Measurements from ENCODE around the gene SNCB. TPM values are rescaled to one million over a fixed set of nuclear protein-coding genes. Genes with fewer than 3 reads are reported as not detected.

The SNCB gene
- polyA plus RNA-seq, 3 donors from 2014 or later: 0.26 TPM; not detected in 2

DNA sequence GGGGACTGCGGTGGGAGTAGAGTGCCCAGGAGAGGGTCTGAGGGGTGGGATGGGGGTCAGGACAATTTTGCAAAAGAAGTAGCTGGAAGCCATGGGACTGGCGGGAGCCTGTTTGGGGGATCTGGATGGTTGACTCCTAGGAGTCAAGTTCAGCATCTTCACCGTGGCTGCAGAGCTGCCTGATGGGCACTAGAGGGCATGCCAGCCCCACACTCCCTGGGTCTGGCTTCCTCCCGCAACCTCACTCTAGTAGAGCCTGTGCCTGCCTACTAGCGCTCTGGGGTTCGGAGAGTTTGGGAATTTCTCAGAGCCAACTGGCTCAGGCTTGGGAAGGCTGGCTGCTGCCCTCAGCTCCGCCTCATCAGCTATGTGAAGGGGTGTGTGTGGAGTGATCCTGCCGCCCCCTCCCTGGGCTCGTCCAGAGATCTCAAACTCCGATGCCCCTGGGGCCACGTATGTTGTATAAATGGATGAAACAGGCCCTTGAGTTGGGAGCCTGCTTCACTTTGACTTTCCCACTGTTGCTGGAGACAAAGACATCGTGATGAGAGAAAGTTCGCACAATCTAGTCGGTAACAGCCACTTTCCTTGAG lies 27.8 kb upstream of the SNCB start:
- Mint-ChIP-seq H3K36me3 (peaks cover 3 to 23% (median 18%) of the 10 kb centered on the region in 3 donors), H3K27ac (peak overlapping the region in 3 of 6 donors; percentile 38 to 53 (median 39)), H3K9me3 (no peaks in the 10 kb centered on the region)

DNA sequence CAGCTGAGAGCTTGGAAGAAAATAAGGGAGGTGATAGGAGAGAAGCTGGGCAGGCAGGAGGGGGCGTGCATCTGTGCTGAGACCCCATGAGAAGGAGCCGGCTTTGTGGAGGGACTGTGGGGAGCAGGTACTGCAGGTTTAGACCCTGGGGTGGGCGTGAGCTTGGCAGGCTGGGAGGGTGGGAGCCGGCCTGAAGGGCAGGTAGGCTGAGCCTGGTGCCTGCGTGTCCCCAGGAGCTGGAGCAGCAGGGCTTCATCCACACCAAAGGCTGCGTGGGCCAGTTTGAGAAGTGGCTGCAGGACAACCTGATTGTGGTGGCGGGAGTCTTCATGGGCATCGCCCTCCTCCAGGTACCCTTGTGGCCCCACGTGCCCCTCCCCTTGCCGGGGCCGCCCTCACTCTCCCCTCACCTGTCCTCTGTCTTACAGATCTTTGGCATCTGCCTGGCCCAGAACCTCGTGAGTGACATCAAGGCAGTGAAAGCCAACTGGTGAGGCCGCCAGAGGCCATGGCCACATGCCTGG lies 26.2 kb upstream of the SNCB start:
- no peak for DNase-seq
- no peaks in the 10 kb centered on the region for H3K9me3 Mint-ChIP-seq
- no peak overlapping the region for H3K27ac Mint-ChIP-seq
- peaks cover 48 to 56% of the 10 kb centered on the region in 2 donors for H3K4me1 Mint-ChIP-seq
- H3K4me3 Mint-ChIP-seq: no peak overlapping the region
- peaks cover 3 to 5% (median 4%) of the 10 kb centered on the region in 3 donors for H3K27me3 Mint-ChIP-seq (ENCODE audit: low read depth in 3 of 3)
- H3K36me3 Mint-ChIP-seq: peaks cover 3 to 23% (median 18%) of the 10 kb centered on the region in 3 donors

More for the DNA sequence above, 27.8 kb upstream of the SNCB start:
- H3K4me3 Mint-ChIP-seq: peak overlapping the region; percentile 75 to 85 (median 76)
- peak; percentile 58 to 67 (median 66) for DNase-seq
- peaks cover 3 to 7% (median 6%) of the 10 kb centered on the region in 3 donors for H3K27me3 Mint-ChIP-seq (ENCODE audit: low read depth in 3 of 3)
- peaks cover 32 to 41% of the 10 kb centered on the region in 2 donors for H3K4me1 Mint-ChIP-seq

DNA sequence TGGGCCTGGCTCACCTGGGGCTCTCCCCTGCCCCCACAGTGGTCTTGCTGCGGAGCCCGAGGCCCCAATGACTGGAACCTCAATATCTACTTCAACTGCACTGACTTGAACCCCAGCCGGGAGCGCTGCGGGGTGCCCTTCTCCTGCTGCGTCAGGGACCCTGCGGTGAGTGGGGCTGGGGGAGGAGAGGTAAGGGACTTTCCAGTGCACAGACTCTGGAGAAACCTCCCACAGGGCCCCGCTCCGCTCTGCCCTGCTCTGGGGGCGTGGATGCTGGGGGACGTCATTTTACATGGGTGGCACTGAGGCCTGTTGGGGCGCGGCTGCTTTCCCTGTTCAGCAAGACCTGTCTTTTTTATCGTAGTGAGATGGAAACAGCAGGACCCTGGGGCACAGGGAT lies 24.5 kb upstream of the SNCB start:
- H3K4me1 Mint-ChIP-seq: peaks cover 60 to 65% of the 10 kb centered on the region in 2 donors
- no peak overlapping the region for H3K4me3 Mint-ChIP-seq
- DNase-seq: no peak
- no peak overlapping the region for H3K27ac Mint-ChIP-seq
- H3K27me3 Mint-ChIP-seq (ENCODE audit: low read depth in 3 of 3): peaks cover 4 to 8% (median 5%) of the 10 kb centered on the region in 3 donors
- peaks cover 3 to 23% (median 18%) of the 10 kb centered on the region in 3 donors for H3K36me3 Mint-ChIP-seq
- H3K9me3 Mint-ChIP-seq: no peaks in the 10 kb centered on the region

DNA sequence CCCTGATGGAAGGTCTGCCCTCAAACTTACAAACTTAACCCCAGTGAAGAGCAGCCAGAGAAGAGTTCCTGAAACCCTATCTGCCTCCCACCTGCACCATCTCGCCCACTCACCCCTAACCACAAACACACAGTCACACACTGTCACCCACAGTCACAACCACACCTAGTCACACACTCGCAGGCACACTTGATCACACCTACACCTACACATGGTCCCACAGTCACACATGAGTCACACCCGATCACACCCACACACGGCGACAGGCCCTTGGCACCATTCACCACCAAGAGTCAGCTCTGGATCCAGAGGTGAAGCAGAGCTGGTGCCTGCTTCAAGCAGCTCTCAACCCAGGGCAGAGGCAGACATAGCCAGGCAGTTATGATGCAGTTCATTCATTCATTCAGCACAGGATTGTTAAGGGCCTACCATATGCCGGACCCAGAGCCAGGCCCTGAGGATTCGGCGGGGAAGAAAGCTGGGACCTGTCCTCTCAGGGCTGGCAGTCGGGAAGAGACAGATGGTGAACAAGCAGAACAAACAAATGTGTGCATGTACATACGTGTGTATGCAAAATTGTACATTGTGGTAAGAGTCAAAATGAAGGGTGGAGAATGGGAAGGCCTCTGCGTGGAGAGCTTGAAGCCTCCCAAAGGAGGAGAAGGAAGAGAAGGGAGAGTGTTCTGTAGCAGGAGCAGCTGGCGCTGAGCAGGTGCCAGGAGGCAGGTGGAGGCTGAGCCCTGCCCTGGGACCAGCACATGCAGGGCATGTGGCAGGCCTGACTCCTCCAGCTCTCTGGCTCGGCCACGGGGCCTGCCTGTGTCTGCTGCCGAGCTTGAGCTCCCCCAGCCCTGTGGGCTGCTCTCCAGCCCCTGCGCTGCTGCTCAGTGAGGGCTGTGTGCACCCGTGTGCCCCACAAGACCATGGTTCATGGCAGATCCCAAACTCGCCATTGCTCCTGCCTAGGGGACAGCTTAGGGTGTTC lies 23.4 kb upstream of the SNCB start:
- peaks cover 4 to 8% (median 5%) of the 10 kb centered on the region in 3 donors for H3K27me3 Mint-ChIP-seq (ENCODE audit: low read depth in 3 of 3)
- H3K36me3 Mint-ChIP-seq: peaks cover 3 to 23% (median 18%) of the 10 kb centered on the region in 3 donors
- H3K4me3 Mint-ChIP-seq: peak overlapping the region; percentile 1 to 45 (median 19)
- H3K4me1 Mint-ChIP-seq: peaks cover 62 to 64% of the 10 kb centered on the region in 2 donors
- peak; percentile 62 to 69 (median 63) for DNase-seq
- H3K27ac Mint-ChIP-seq: peak overlapping the region; percentile 65 to 78 (median 68)
- H3K9me3 Mint-ChIP-seq: no peaks in the 10 kb centered on the region

DNA sequence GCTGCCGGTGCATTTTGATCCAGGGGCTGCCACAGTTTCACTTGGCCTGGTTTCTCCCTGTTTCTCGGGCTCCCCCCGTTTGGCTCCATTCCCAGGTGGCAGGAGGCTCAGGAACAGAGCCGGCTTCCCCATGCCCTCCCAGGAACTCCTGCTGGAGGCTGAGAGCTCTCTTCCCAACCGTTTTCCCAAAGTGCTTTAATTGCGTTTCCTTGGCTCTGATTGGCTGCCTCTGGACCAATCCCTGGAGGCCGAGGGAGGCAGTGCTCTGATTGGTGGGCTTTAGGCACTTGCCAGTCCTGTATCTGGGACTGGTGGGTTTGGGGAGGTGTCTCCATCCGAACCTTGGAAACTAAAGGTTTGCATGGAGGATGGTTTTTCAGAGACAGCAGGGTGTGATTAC lies 21.8 kb upstream of the SNCB start:
- Mint-ChIP-seq H3K4me1 (peaks cover 59 to 62% of the 10 kb centered on the region in 2 donors), H3K27ac (peak overlapping the region in 1 of 6 donors; percentile 24), H3K27me3 (ENCODE audit: low read depth in 3 of 3) (peaks cover 4 to 8% (median 5%) of the 10 kb centered on the region in 3 donors), H3K36me3 (peaks cover 3 to 19% (median 15%) of the 10 kb centered on the region in 3 donors), H3K4me3 (no peak overlapping the region), H3K9me3 (no peaks in the 10 kb centered on the region)
- DNase-seq: no peak

DNA sequence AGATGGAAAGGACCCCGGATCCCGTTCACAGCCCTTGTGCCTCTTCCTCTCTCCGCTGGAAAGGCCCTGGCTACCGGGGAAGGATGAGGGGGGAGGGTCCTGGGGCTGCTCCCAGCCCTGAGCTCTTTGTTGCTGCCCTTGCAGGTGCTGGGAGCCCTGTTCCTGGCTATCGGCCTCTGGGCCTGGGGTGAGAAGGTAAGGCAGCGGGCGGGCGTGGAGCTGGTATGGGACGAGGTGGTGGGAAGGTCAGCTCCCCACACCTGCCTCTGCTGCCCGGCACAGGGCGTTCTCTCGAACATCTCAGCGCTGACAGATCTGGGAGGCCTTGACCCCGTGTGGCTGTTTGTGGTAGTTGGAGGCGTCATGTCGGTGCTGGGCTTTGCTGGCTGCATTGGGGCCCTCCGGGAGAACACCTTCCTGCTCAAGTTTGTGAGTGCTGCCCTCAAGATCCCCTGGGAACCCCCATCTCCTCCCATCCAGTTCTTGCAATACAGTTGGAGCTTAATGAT lies 21.2 kb upstream of the SNCB start:
- H3K27ac Mint-ChIP-seq: peak overlapping the region in 3 of 6 donors; percentile 20 to 58 (median 24)
- H3K36me3 Mint-ChIP-seq: peaks cover 3 to 19% (median 15%) of the 10 kb centered on the region in 3 donors
- H3K4me1 Mint-ChIP-seq: peaks cover 65 to 67% of the 10 kb centered on the region in 2 donors
- H3K9me3 Mint-ChIP-seq: no peaks in the 10 kb centered on the region
- peak overlapping the region in 2 of 5 donors; percentile 21 to 35 for H3K4me3 Mint-ChIP-seq
- H3K27me3 Mint-ChIP-seq (ENCODE audit: low read depth in 3 of 3): peaks cover 4 to 8% (median 5%) of the 10 kb centered on the region in 3 donors
- DNase-seq: no peak

DNA sequence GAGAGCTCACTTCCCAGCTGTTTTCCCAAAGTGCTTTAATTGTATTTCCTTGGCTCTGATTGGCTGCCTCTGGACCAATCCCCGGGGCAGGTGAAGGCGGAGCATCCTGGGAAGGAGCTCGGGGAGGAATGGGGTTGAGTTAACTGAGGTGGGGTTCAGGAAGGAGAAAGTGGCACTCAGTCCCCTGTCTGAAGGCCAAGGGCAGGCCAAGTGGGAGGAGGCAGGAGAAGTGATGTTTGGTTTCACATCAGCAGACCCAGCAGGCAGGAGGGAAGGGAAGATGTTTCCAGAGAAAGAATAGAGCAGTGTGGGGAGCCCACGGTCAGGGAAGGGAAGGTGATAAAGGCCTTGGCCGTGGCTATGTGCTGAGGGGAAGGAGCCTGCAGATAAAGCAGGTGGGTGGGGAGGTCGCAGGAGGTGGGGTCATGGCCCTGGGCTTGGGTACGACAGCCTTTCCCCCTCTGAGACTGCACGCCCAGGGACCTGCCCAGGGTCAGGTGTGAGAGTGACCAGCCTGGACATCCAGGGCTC lies 20.1 kb upstream of the SNCB start:
- peak overlapping the region; percentile 12 to 64 (median 30) for H3K4me3 Mint-ChIP-seq
- peaks cover 3 to 13% (median 10%) of the 10 kb centered on the region in 3 donors for H3K36me3 Mint-ChIP-seq
- no peaks in the 10 kb centered on the region for H3K9me3 Mint-ChIP-seq
- peak overlapping the region in 2 of 6 donors; percentile 44 to 53 for H3K27ac Mint-ChIP-seq
- H3K27me3 Mint-ChIP-seq (ENCODE audit: low read depth in 3 of 3): peaks cover 4 to 8% (median 5%) of the 10 kb centered on the region in 3 donors
- peaks cover 70 to 71% of the 10 kb centered on the region in 2 donors for H3K4me1 Mint-ChIP-seq
- no peak for DNase-seq

DNA sequence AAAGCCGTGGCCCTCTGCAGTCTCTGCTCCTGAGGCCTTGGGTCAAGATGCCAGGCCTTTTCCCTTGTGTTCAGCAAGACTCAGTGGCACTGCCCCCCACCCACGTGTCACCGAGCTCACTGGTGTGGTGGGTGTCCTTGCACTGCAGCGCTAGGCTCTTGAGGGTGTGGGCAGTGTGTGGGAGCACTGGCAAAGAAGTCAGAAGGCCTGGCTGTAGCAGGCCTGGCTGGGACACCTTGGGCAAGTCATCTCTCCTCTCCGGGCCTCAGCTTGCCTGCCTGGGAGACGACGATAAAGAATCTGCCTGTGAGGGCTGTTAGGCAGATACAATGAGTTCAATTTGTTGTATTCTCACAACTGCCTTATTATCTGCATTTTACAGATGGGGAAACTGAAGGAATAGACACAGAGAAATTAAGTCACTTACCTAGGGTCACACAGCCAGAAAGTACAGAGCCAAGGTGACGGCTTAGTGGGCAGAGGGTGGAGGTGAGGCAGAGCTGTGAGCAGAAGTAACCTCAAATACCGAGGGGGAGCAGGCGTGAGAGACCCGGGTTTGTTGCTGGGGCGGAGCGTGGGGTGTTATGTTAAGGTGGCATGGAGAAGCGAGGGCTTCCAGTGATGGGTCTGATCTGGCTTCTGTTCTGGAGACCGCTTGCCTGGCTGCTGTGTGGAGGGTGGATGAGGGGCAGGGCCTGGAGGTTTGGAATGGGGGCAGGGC lies 18.3 kb upstream of the SNCB start:
- Mint-ChIP-seq H3K27me3 (ENCODE audit: low read depth in 3 of 3) (peaks cover 4 to 7% (median 5%) of the 10 kb centered on the region in 3 donors), H3K27ac (peak overlapping the region; percentile 61 to 86 (median 84)), H3K4me1 (peaks cover 65 to 66% of the 10 kb centered on the region in 2 donors), H3K36me3 (peaks cover under 1 to 5% (median 3%) of the 10 kb centered on the region in 3 donors), H3K4me3 (peak overlapping the region; percentile 82 to 93 (median 83)), H3K9me3 (no peaks in the 10 kb centered on the region)
- DNase-seq: peak; percentile 62 to 66 (median 63)

DNA sequence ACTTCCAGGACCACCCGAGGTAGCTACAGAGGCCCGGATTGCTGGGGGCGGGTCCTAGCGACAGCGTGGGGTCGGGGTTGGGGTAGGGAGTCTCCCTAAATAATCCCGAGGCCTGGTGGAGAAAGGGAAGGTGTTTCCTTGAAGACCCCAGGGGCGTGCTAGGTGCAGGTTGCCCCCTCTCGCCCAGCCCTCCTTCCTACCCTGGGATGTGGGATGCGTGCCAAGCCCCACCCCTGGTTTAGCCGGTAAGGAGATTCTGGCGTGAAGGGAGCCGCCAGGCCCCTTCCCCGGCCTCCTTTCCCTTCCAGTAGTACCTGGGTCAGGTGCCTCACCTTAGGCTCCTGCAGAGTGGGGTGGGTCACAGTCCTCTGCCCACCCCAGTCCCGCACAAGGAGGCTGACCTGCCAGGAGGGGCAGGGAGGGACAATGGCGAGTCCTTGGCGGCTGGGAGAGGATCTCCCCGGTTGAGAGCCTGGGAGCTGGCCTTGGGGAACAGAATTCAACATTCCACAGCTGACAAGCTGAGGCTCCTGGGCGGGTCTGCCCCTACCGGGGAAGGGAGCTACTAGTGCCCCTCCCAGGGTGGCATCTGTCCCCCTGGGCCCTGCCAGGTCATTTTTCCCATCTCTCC lies 17.6 kb upstream of the SNCB start:
- Mint-ChIP-seq H3K27ac (peak overlapping the region; percentile 71 to 86 (median 84)), H3K9me3 (no peaks in the 10 kb centered on the region), H3K27me3 (ENCODE audit: low read depth in 3 of 3) (peaks cover 0 to 5% (median 2%) of the 10 kb centered on the region in 3 donors), H3K36me3 (no peaks in the 10 kb centered on the region), H3K4me3 (peak overlapping the region; percentile 82 to 93 (median 83)), H3K4me1 (peaks cover 59% of the 10 kb centered on the region in 2 donors)
- peak in 1 of 3 donors; percentile 11 for DNase-seq

DNA sequence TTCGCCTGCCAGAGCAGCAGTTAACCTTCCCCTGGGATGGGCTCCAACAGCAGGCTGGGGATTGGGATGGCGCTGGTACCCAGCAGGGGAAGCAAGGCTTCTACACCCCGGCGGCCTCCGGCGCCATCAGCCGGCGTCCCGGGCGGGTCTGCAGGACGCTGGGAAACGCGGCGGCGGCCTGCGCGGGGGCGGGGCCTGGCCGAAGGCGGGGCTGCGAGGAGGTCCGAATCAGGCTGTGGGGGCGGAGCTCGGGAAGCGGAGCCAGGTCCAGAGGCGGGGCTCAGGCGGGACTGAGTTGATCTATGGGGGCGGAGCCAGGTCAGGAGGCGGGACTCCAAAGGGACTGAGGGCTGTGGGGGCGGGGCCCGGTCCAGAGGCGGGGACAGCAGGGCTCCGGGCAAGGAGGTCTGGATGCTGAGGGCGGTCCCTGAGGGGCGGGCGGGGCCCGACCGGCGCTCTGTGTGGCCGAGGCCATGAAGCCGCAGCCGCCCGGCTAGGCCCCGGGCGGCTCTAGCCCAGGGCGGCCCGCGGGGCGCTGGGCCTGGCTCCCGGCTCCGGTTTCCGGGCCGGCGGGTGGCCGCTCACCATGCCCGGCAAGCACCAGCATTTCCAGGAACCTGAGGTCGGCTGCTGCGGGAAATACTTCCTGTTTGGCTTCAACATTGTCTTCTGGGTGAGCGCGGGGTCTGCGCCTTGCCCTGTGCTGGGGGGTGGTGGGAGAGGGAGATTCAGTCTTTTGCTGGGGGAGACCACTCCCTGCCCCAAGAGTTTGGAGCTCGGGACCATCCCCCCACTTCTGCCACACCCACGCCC lies 16.9 kb upstream of the SNCB start, which contains the start of gene TSPAN17:
Gene TSPAN17, plus strand, starts transcription at position 455 of the 813 bp plus-strand sequence. Its CDS starts 132 bp downstream, at position 587.
- peaks cover 51 to 52% of the 10 kb centered on the region in 2 donors for H3K4me1 Mint-ChIP-seq

DNA sequence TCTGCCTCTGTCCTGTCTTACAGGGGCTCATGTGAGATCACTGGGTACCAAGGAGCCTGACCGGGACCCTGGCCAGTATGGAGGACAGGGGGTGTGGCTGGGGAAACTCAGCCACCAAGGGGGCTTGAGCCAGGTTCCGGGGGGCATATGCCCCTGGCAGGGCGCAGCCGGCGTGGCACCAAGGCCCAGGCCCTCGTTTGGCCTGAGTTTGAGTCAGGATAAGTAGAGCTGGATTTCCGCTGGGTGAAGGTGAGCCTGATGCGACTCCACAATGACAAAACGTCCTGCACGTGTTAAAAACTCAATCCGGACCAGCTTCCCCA lies 16.3 kb upstream of the SNCB start:
- DNase-seq: no peak
- Mint-ChIP-seq H3K4me1 (peaks cover 46% of the 10 kb centered on the region in 2 donors), H3K4me3 (peak overlapping the region; percentile 83 to 88 (median 88)), H3K9me3 (no peaks in the 10 kb centered on the region), H3K27ac (peak overlapping the region in 5 of 6 donors; percentile 83 to 88 (median 86)), H3K36me3 (no peaks in the 10 kb centered on the region), H3K27me3 (ENCODE audit: low read depth in 3 of 3) (peaks cover 0 to 5% (median 2%) of the 10 kb centered on the region in 3 donors)

More for the DNA sequence above, 16.9 kb upstream of the SNCB start, which contains the start of gene TSPAN17:
- no peaks in the 10 kb centered on the region for H3K9me3 Mint-ChIP-seq
- H3K27me3 Mint-ChIP-seq (ENCODE audit: low read depth in 3 of 3): peaks cover 0 to 5% (median 2%) of the 10 kb centered on the region in 3 donors
- peak within 1 kb of the TSS; percentile 83 to 93 (median 88) for H3K4me3 Mint-ChIP-seq
- peak; percentile 97 to 98 (median 98) for DNase-seq
- H3K27ac Mint-ChIP-seq: peak within 1 kb of the TSS; percentile 83 to 88 (median 86)
- H3K36me3 Mint-ChIP-seq: no peaks in the 10 kb centered on the region
